ENCODE measurements around the gene RAB7A. TPM values are rescaled to one million over a fixed set of nuclear protein-coding genes. Genes with fewer than 3 reads are reported as not detected.
A peak's percentile ranks its signal among the peaks of the same experiment; 100 is the strongest.

RAB7A gene
- total RNA-seq (2014; rRNA removed; shearing (Covaris generic)), result 114 and 168 TPM in 2 replicates

DNA sequence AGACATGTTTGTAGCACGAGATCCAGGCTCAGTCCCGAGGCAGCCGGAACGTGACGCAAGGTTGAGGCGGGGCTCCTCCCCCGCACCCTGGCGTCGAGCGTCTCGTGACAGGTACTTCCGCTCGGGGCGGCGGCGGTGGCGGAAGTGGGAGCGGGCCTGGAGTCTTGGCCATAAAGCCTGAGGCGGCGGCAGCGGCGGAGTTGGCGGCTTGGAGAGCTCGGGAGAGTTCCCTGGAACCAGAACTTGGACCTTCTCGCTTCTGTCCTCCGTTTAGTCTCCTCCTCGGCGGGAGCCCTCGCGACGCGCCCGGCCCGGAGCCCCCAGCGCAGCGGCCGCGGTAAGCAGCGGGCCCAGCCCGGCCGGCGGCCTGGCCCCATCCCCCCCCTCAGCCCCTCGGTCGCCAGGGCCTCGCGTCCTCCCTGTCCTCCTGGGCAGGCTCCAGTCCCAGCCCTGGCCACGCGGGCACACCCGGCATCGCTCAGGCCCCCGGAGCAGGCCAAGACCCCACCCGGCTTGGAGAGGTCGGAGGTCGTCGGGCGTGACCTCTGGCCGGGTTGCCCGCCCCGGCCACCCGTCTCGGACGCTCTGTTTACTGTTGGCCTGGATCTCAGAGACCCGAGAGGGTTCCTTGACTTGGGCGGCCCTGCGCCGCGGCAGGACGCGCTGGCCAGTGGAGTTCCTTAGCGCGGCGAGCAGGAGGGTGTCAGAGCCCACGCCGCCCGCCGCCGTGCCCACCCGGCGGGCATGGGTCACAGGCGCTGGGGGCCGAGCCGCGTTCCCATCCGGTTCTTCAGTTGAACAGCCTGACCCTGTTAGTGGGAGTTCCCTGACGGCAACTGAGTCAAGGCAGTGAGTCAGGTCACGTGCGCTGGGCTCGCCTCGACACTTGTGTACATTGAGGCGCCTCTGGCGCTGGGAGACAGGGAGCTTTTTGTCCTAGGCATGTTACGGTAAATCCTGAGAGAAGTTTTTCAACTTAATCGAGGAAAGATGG is at the start of gene RAB7A:
Gene RAB7A, plus strand, starts transcription at position 161 of the 994 bp plus-strand sequence. CDS start 69,185 bp downstream, outside the sequence.
- in situ Hi-C loops (cut with HindIII; ENCODE audit: low sequenced_read_pairs), result no loop called here
- DNase-seq (ENCODE audit: low spot score), result peak; percentile 99

DNA sequence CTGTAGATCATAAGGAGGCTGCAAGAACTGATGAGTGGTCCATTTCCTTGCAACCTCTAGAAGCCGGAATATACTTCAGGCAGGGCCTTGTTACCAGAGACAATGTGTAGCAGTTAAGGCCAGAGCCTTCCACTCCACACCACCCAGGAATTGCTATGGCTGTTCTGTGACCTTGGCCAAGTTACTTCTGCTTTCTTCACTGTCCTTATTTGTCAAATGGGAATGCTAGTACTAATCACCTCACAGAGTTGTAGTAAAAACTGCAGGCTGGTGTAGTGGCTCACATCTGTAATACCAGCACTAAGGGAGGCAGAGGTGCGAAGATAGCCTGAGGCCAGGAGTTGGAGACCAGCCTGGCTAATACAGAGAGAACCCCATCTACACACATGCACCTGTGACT is 46.6 kb upstream of the RAB7A start:
- in situ Hi-C loops (cut with HindIII; ENCODE audit: low sequenced_read_pairs), result no loop called here
- DNase-seq (ENCODE audit: low spot score), result no peak

DNA sequence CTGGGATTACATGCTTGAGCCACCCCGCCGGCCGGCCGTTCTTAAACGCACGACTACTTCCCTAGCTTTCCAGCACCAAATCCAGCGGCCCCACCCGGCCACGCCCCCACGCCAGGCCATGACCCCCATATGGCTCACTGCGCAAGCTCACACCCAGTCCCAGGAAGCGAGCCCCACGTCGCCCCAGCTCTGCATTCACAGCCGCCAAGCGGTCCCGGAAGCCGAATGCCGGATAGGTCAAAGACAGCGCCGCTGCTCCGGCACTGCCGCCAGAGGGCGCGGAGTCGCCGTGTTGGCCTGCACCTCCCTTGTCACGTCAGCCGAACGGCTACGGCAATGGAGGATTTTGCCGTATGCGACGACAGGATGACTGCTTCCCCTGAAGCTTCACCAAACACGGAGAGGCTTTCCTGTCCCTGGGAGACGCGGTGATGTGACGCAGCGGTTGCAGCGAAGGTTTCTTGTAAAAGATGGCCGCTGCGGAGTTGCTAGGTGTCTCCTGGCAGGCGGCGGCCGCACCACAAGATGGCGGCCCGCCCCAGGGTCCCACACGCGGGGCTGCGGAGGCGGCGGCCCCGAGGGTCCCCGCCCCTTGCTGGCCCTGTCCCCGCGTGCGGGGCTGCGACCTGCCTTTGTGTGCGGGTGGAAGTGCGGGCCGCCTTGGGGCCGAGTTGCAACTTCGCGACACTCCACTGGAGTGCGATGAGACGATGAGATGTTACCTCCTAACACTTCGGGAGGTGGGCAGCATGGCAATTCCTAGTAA is 45.2 kb upstream of the RAB7A start:
- DNase-seq (ENCODE audit: low spot score), result peak; percentile 97
- in situ Hi-C loops (cut with HindIII; ENCODE audit: low sequenced_read_pairs), result no loop called here

DNA sequence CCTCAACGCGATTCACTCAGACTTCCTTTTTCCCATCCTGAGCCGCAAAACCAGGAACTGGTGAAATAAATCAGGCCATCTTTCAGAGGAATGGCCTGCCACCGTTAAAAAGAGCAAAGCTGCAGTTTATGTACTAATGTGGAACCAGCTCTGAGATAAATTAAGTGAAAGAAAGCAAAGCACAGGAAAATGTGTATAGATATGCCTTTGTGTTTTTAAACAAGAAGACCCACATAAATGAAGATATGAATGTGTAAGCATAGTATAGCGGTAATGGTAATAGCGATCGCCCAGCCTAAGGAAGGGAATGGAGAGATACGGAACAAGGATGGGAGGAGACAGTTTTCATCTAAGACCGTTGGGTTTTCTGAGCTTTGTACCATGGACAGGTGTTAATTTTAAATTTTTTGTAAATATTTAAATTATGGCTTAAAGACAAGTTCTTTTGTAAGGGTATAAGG is 44.6 kb upstream of the RAB7A start:
- DNase-seq (ENCODE audit: low spot score), result no peak
- in situ Hi-C loops (cut with HindIII; ENCODE audit: low sequenced_read_pairs), result no loop called here

DNA sequence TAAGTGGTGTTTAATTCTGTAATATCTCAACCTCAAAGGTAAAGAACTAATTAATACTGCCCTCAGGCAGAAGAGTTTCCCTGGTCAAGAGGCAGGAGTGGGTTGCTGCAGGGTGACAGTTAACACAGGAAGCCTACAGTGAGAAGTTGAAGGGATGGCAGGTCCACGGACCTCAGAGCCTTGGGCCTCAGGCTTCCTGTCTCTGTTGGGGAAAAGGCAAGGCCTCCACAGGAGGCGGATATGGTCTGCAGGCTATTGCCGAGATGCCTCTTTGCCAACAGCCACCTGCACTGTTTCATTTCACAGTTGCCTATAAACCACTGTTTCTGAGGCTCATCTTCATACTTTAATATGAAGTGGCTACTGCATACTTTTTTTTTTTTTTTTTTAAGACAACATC is 42.0 kb upstream of the RAB7A start:
- in situ Hi-C loops (cut with HindIII; ENCODE audit: low sequenced_read_pairs), result no loop called here
- DNase-seq (ENCODE audit: low spot score), result no peak

DNA sequence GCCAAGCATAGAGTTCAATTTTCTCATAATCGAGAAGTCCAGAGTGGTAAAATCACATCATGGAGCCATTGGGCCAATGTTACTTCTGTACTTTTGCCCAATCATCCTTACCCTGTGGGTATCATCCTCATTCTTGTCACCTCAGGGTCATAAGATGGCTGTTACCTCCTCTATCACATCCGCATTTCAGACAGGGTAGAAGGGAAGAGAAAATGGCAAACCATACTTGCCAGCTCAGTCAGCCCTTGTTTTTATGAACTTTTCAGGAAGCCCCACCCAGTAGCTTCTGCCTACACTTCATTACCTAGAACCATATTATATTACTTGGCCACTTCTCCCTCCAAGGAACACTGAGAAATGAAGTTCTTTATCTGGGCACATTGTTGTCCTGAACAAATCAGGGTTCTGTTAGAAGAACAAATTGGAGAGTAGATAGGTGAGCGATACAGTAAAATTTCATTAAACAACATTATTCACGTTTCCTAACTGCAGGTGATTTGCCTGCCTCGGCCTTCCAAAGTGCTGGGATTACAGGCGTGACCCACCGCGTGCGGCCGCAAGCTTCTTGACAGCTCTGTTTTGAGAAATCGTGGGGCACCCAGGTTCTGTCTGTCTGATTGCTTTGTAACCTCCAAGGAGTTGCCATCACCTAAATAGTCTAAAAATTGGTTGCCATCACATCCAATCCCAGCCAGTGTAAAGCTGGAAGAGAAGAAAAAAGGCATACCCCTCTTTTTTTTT is 40.8 kb upstream of the RAB7A start:
- in situ Hi-C loops (cut with HindIII; ENCODE audit: low sequenced_read_pairs), result loop anchor here (5.0 kb wide), 1 partner anchor 112 kb away; no protein-coding TSS in a partner anchor
- no peak for DNase-seq (ENCODE audit: low spot score)

DNA sequence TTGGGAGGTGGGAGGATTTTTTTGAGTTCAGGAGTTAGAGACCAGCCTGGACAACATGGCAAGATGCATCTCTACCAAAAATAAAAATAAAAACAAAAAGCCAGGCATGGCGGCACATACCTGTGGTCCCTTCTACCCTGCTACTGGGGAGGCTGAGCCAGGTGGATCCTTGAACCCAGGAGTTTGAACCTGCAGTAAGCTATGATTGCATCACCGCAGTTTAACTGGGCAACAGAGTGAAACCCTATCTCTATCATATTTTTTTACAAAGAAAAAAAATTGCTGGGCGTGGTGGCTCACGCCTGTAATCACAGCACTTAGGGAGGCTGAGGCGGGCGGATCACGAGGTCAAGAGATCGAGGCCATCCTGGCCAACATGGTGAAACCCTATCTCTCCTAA is 39.5 kb upstream of the RAB7A start:
- in situ Hi-C loops (cut with HindIII; ENCODE audit: low sequenced_read_pairs), result loop anchor here (5.0 kb wide), 1 partner anchor 111 kb away; no protein-coding TSS in a partner anchor
- no peak for DNase-seq (ENCODE audit: low spot score)

DNA sequence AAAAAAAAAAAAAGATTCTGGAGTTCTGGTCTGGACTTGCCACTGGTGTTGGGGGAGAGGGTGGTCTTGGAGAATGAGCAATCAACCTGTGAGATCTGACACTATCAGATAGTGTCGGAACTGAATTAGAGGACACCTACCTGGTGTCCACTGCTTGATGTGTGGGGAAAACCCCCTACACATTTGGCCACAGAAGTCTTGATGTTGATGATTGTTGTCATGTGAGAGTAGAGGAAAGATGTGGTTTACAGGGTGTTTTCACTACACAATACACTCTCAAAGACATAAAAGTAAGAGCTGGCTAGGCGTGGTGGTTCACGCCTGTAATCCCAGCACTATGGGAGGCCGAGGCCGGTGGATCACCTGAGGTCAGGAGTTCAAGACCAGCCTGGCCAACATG is 36.9 kb upstream of the RAB7A start:
- no peak for DNase-seq (ENCODE audit: low spot score)
- in situ Hi-C loops (cut with HindIII; ENCODE audit: low sequenced_read_pairs), result loop anchor here (5.0 kb wide), 1 partner anchor 108 kb away; no protein-coding TSS in a partner anchor

DNA sequence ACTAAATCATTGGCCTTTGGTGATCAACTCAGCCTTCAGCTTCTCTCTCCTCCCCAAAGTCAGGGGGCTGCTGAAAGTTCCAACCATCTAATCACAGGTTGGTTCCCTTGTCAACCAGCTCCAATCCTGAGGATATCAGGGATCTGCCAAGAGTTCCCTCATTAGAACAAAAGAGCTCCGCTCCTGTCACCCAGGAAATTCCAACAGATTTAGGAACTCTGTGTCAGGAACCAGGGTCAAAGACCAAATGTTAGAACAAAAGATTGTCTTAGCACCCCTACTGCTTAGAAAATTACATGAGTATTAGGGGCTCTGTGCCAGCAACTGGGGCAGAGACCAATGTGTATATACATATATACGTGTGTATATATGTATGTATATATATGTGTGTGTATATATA is 32.3 kb upstream of the RAB7A start:
- DNase-seq (ENCODE audit: low spot score), result no peak
- in situ Hi-C loops (cut with HindIII; ENCODE audit: low sequenced_read_pairs), result no loop called here

DNA sequence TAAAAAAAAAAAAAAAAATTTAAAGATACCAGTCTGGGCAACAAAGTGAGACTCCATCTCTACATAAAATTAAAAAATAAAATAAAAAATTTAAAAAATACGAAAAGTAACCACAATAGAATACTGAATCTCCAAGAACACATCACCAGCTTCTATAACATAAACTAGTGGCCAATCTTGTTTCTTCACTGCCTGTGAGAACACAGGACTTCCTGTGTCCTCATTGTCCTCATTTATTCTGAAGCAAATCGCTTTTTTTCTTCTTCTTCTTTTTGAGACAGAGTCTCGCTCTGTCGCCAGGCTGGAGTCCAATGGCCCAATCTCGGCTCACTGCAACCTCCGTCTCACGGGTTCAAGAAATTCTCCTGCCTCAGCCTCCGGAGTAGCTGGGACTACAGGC is 28.6 kb upstream of the RAB7A start:
- in situ Hi-C loops (cut with HindIII; ENCODE audit: low sequenced_read_pairs), result no loop called here
- no peak for DNase-seq (ENCODE audit: low spot score)

DNA sequence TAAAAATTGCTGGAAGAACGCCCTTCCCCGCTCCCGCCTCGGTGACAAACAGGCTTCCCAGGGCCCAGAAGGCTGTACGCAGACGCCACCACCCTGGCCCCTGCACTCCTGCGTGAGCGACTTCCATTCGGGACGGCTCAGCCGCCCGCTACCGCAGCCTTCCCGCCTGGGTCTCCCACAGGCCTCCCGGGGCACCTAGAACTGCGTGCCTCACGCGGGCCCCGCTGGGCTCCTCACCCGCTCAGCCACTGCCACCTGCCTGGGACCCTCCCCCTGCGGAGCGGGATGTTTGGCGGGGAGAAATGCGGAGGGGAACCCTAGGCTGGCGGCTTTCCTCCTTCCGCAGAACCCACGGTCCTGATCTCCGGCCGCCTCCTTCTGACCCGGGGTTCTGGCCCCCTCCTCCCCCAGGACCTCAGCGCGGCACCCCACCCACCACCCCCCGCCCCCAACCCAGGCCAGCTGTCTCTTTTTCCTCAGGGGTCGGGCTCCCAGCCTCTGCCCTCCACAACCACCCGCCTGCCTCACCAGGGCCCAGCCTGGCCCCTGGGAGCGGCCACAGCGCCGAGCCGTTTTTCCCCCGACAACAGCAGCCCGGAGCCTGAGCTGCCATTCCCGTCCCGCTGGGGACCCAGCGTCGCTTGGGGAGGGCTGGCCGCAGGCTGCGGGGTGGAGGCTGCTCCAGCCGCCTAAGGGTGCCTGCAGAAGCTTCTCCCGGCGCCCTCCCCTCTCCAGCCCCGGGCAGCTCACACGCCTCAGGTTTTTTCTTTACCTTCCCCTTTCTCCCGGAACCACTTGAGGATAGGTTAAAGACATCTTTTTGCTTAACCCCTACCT is 27.6 kb upstream of the RAB7A start:
- in situ Hi-C loops (cut with HindIII; ENCODE audit: low sequenced_read_pairs), result no loop called here
- peak; percentile 70 for DNase-seq (ENCODE audit: low spot score)

DNA sequence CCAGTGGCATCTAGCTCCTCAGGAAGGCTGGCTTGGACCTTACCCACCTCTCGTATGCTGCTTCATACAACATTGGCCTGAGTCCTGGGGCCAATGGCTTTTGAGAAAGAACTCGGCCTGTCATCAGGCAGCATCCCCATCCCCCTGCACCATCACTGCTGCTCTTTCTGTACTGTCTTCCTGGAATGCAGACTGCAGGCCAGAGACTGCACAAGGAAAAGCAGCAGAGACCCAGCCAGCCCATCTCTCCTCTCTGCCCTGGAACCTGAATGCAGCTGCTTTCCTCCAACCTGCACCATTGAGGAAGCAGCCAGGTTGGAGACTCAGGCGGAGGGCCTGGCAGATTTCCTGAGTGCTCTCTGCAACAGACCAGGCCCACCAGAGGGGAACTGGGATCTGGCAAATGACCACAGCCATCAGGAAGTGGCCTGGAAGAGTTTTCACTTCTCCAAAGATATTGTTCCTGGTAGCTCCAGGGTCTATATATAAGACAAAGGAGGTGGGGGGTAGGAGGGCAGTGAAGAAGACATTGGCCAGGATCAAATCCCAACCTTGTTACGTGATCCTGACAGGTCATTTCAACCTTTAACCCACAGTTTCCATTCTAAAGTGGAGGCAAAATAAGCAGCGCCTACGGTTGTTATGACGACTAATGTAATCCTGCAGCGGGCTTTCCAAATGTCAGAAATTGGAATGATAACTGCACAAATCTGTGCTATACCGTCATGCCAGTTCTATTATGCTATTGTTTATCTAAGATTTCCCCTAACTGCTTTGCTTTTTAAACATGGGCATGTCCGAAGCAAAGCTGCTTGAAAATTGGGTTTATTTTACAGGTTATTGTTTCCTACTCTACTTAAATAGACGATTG is 24.4 kb upstream of the RAB7A start:
- no peak for DNase-seq (ENCODE audit: low spot score)
- in situ Hi-C loops (cut with HindIII; ENCODE audit: low sequenced_read_pairs), result no loop called here

DNA sequence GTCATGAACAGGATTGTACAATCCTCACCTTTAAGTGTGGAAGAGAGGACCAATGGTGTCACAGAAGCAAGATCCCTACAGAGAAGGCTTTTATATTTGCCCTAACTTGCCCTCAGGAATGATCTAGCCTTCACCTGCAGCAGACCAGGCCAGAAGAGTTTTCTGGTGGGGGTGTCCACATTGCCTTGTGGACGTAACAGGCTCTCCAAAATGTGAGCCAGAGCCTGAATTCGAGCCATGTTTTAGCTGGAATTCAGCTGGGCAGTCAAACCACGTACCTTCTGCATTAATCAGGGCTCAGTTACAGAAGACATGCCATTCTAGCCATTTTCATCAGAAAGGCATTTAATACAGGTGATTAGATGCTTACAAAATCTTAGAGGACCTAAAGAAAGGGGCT is 23.6 kb upstream of the RAB7A start:
- DNase-seq (ENCODE audit: low spot score), result no peak
- in situ Hi-C loops (cut with HindIII; ENCODE audit: low sequenced_read_pairs), result no loop called here

DNA sequence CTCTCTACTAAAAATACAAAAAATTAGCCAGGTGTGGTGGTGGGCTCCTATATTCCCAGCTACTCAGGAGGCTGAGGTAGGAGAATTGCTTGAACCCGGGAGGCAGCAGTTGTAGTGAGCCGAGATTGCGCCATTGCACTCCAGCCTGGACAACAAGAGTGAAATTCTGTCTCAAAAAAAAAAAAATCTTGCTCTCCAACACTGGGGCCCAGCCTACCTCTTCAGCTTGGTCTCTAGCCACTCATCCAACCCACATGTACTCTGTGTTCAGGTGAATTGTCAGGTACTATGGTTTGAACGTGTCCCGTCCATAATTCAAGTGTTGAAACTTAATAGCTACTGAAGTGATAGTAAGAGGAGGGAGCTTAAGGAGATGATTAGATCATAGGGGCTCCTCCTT is 22.4 kb upstream of the RAB7A start:
- in situ Hi-C loops (cut with HindIII; ENCODE audit: low sequenced_read_pairs), result no loop called here
- DNase-seq (ENCODE audit: low spot score), result no peak

DNA sequence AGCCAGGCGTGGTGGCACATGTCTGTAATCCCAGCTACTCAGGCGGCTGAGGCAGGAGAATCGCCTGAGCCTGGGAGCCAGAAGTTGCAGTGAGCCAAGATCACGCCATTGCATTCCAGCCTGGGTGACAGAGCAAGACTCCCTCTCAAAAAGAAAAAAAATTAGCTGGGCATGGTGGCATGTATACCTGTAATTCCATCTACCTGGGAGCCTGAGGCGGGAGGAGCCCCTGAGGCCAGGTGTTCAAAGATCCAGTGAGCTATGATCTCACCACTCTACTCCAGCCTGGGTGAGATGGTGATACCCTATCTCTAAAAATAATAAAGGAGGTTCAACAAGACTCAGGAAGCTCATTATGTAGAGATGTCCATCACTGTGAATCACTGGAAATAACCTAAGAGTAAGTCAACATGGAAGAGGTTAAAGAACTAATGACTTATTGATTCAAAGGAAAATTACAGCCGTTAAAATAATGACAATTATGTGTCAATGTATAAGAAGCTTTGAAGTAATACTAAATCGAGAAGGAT is 19.8 kb upstream of the RAB7A start:
- DNase-seq (ENCODE audit: low spot score), result no peak
- in situ Hi-C loops (cut with HindIII; ENCODE audit: low sequenced_read_pairs), result no loop called here

DNA sequence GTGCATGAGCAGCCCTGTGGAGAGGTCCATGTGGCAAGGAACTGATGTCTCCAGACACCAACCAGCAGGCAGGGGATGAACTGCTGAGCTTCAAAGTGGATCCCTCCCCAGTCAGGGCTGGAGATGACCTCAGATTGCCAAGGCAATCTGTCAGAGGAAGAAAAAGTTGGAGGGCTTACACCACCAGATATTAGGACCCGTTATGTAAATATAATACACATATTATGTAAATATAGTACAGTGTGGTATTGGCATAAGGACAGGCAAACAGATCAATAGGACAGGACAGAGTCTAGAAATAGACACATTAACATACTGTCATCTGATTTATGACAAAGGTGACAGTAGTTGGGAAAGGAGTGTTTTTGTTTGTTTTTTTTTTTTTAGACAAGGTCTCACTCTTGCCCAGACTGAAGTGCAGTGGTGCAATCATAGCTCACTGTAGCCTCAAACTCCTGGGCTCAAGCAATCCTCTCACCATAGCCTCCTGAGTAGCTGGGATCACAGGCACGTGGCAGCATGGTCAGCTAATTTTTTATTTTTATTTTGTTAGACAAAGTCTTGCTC is 18.0 kb upstream of the RAB7A start:
- in situ Hi-C loops (cut with HindIII; ENCODE audit: low sequenced_read_pairs), result no loop called here

DNA sequence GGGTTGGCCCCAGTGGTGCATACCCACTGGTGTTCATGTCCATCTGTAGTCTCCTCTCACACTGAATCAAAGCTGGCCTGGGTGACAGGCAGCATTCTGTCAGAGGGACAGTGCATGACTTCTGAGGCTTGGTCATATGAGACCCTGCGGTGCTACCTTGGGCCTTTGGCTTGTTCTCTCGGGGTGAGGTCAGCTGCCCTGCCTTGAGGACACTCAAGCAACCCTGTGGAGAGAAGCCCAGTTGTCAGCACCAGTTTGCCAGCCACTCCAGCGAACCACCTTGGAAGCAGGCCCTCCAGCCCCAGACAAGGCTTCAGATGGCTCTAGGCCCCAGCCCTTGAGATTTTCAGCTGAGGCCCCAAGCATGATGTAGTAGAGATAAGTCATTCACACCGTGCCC is 16.9 kb upstream of the RAB7A start:
- DNase-seq (ENCODE audit: low spot score), result no peak
- in situ Hi-C loops (cut with HindIII; ENCODE audit: low sequenced_read_pairs), result no loop called here

More for the DNA sequence above, 18.0 kb upstream of the RAB7A start:
- DNase-seq (ENCODE audit: low spot score), result no peak

All from G401 (cell line).